Left renal cortex interstitium (tissue), 4 donors: Measurements from ENCODE around the gene BPTF. TPM values are rescaled to one million over a fixed set of nuclear protein-coding genes. Genes with fewer than 3 reads are reported as not detected.
"Not testable (repeated sequence)": the region's sequence is repeated elsewhere in the genome, so short reads cannot be mapped to it uniquely, and the experiment has no call there.

Experiments used
- DNase-seq, 4 donors: peaks; one replicate each; pipeline ENCODE4 v3.0.0-alpha.2; 2013; ENCODE audit warnings: low read depth in 4 of 4, low spot score in 2 of 4, missing footprints in 1 of 4
- polyA plus RNA-seq, 4 donors: library from polyadenylated mRNA; unstranded; fragments of 120-200 nt; gene quantifications; one replicate each; pipeline ENCODE4 v1.2.1, GENCODE V29; 2013; ENCODE audit not compliant: insufficient read length in 4 of 4

The BPTF gene
- 100 to 1,000 TPM in 3 of 4 donors, 10 to 100 TPM in 1; 87.8 to 136 (median 115) TPM for polyA plus RNA-seq

DNA sequence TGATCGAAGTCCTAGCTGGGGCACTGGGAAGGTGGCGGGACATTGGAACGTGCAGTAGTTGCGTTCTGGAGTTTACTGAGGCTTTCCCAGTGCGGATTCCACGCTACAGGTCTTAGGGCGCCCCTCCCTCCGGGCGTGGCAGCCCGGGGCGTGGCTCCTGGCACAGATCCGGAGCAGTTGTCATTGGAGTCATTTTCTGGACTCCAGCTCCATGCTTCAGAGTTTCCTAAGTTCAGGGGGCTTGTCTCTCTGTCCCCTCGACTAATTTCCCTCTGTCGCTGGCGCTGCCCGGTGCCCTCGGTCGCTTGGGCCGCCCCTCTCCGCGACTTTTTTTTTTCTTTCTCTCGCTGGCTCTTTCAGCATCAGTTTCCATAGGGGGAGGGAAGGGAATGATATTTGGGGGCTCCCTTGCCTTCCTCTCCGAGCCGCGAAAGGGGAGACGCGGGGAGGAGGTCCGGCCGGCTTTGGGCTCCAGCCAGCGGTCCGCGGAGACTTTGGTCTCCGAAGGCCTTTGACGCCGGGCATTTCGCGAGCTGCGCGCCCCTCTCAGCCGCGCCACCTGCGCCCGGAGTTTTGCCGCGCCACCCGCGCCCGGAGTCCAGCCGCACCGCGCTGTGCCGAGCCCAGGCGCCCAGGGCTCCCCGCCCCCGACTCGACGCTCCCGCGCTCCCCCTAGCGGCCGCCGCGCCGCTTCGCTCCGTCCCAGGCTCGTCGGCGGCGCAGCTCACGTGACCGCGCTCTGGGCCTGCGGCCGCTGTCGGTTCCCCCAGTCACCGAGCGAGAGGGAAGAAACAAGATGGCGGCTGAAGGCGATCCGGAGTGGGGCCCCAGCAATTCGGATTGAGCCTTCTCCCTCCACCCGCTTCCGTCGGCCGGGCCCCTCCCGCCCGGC, at the start of gene BPTF:
Gene BPTF, plus strand, starts transcription at position 769 of the 892 bp plus-strand sequence. CDS start 222 bp downstream, outside the sequence.
- peak; percentile 70 to 87 (median 82) for DNase-seq

GRCh38 chr17:67779098-67779672, 46.1 kb upstream of the BPTF start:
- no peak for DNase-seq

DNA sequence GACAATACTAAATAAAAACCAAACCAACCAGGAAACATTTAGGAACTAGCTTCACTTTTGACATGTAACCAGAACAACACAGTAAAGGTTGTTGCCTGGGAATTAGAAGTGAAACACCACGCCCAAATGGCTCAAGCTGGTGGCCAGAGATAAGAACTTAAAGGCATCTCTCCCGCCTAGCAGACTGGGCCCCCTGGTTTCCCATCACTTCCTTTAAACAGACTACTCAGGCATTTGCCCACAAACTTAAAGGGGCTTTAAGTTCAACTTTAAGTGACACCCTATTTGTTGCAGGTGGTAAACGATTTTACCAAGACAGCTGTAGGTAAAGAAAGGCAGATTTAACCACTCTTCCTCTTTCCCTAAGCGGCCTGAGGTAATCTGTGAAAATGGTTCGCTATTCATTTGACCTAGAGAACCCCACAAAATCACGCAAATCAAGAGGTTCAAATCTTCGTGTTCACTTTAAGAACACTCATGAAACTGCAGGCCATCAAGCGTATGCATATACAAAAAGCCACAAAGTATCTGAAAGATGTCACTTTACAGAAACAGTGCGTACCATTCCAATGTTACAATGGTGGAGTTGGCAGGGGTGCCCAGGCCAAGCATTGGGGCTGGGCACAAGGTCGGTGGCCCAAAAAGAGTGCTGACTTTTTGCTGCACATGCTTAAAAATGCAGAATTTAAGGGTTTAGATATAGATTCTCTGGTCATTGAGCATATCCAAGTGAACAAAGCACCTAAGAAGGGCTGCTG, 40.8 kb upstream of the BPTF start:
- no peak for DNase-seq

DNA sequence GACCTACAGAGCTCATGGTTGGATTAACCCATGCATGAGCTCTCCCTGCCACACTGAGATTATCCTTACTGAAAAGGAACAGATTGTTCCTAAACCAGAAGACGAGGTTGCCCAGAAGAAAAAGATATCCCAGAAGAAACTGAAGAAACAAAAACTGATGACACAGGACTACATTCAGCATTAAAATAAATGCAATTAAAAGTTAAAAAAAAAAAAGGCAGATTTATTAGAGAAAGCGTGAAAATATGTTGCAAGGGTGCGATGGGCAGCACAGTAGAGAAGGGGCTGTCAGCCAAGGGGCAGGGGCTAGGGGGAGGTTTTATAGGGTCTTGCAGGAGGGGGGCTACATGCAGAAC, 40.2 kb upstream of the BPTF start:
- no peak for DNase-seq

- DNase-seq, result no peak
These were observed 39.8 kb upstream of the BPTF start for GRCh38 chr17:67785504-67785903.

- DNase-seq, result peak in 1 of 4 donors; percentile 8
These were observed 24.8 kb upstream of the BPTF start for GRCh38 chr17:67800495-67800928.

DNA sequence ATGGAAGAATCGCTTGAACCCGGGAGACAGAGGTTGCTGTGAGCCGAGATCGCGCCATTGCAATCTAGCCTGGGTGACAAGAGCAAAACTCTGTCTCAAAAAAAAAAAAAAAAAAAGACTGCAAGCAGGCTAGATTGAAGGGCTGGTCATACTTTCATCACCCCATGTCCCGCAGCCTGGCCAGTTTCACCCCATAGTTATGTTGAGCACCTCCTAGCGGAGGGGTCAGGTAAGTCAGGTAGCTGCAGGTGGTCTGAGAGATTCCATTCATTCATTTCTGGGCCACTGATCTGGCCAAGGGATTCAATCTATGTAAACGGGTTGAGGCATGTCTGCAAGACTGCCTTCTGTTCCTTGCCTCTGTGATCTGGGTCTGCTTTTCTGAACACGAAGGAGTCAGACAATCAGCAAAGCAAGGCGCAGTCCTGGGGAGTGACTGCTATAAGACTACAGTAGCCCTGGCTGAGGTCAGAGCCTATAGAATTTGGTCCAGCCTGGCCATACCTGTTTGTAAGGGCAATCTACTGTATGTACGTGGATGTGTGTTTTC, 23.6 kb upstream of the BPTF start:
- no peak for DNase-seq

- DNase-seq, result no peak
These were observed 14.8 kb upstream of the BPTF start for GRCh38 chr17:67810464-67810863.

DNA sequence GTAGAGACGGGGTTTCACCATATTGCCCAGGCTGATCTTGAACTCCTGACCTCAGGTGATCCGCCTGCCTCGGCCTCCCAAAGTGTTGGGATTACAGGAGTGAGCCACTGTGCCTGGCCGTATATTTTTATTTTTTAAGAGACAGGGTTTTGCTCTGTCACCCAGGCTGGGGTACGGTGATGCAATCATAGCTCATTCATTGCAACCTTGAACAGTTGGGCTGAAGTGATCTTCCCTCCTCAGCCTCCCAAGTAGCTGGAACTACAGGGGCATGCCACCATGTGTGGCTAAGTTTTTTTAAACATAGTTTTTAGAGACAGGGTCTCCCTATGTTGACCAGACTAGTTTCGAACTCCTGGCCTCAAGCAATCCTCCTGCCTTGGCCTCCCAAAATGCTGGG, 12.9 kb upstream of the BPTF start:
- DNase-seq, result not testable (repeated sequence)

GRCh38 chr17:67813803-67814180, 11.5 kb upstream of the BPTF start:
- no peak for DNase-seq

- no peak for DNase-seq
These were observed 6.9 kb upstream of the BPTF start for GRCh38 chr17:67818110-67819002.

- DNase-seq, result no peak
These were observed 5.6 kb upstream of the BPTF start for GRCh38 chr17:67819722-67820121.

DNA sequence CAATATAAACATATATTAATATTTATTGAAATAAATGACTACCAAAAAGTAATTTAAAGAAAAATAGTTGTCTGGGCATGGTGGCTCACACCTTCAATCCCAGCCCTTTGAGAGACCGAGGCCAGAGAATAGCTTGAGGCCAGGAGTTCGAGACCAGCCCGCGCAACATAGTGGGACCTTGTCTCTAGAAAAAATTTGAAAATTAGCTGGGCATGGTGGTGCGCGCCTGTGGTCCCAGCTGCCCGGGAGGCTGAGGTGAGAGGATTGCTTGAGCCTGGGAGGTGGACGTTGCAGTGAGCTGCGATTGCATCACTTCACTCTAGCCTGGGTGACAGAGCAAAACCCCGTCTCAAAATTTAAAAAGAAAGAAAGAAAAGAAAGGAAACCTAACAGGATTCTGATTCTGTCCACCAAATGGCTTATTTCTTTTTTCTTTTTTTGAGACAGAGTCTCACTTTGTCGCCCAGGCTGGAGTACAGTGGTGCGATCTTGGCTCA, 3.4 kb upstream of the BPTF start:
- DNase-seq, result no peak

- peak in 3 of 4 donors; percentile 48 to 77 (median 56) for DNase-seq
These were observed 611 bp downstream of the BPTF start for GRCh38 chr17:67825627-67826601.

DNA sequence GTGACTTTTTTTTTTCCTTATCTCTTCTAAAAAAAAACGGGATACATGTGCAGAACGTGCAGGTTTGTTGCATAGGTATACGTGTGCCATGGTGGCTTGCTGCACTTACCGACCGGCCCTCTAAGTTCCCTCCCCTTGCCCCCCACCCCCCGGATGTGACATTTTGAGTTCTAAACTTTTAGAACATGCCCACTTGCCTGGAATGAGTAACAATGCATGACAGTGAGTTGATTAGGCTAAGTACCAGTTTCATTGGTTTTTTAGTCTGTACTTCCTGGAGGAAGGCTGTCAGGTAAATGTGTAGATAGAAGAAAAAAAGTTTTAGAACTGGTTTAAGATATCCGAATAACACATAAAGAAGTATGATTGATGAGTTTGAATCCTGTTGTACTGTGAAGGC, 4.0 kb downstream of the BPTF start:
- DNase-seq, result no peak

GRCh38 chr17:67830440-67830839, 5.1 kb downstream of the BPTF start:
- DNase-seq, result no peak

DNA sequence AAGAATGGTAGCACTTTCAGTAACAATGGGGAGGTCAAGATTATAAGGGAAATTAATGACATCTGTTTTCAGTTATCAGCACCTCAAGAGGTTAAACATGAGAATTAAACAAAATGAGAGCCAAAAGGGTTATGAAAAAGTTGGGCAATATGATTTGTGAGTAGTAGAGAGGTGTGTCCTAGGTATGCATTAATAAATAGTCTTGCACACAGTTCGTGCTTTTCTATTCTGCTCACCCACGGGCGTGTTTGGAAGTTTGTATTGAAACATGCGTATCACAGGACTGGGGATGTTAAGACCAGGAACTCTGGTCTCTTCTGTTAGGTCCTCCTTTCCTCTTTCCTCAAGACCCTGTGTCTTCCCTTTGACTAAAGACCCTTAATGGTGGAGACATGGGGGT, 6.0 kb downstream of the BPTF start:
- DNase-seq, result no peak

DNA sequence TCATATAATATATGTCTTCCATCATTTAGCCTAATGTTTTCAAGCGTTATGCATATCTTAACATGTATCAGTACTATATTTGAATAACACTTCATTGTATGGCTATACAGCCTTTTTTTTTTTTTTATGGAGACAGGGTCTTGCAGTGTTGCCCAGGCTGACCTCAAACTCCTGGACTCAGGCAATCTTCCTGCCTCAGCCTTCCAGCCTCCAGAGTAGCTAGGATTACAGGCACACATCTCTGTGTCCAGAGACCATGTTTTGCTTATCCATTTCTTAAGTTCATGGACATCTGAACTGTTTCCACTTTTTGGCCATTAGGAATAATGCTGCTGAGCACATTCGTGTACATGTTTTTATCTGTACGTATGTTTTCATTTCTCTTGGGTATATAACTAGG, 7.8 kb downstream of the BPTF start:
- DNase-seq, result no peak
